ENCODE measurements around the gene TOP2B. TPM values are rescaled to one million over a fixed set of nuclear protein-coding genes. Genes with fewer than 3 reads are reported as not detected.

The TOP2B gene
- total RNA-seq, 1 experiment from 2014 or later: 181 TPM

- H3K4me2 ChIP-seq (ENCODE audit: insufficient read depth, insufficient read length, low read length): no peak overlapping the region
- H3K79me1 ChIP-seq (ENCODE audit: insufficient read depth, low read depth, low read length, poor library complexity, severe bottlenecking): no peaks in the 10 kb centered on the region
- no peaks in the 10 kb centered on the region; the same call in 1 of the 2 replicates for H3K4me1 ChIP-seq (ENCODE audit: insufficient read depth, low read length)
- no peak overlapping the region for H3K56ac ChIP-seq (ENCODE audit: insufficient read length, low read depth, low read length)
- no peak overlapping the region for H3K4ac ChIP-seq (ENCODE audit: low read depth, low read length)
- no peak overlapping the region for H3K23ac ChIP-seq (ENCODE audit: insufficient read length, low read depth, low read length)
- Mint-ChIP-seq H3K27ac (no peak overlapping the region), H3K36me3 (ENCODE audit: insufficient read depth in 1 of 3, low read depth in 3 of 3) (no peaks in the 10 kb centered on the region), H3K4me3 (no peak overlapping the region), H3K27me3 (ENCODE audit: low read depth) (no peaks in the 10 kb centered on the region), H3K9me3 (no peaks in the 10 kb centered on the region), H3K4me1 (no peaks in the 10 kb centered on the region)
- H2BK12ac ChIP-seq (ENCODE audit: insufficient read length, low read depth, low read length): no peak overlapping the region
- DNase-seq: no peak
- no peaks in the 10 kb centered on the region for H3K79me2 ChIP-seq (ENCODE audit: insufficient read depth, low read length)
- H2AK5ac ChIP-seq (ENCODE audit: insufficient read length, low read length): no peak overlapping the region
- H2BK20ac ChIP-seq (ENCODE audit: low read depth, low read length, poor library complexity, severe bottlenecking): no peak overlapping the region
- no peak overlapping the region for H3K14ac ChIP-seq (ENCODE audit: insufficient read depth, low read length)
- no CpG with 5 or more reads among the region's 1 CpG for WGBS (ENCODE audit: extremely low coverage, insufficient read length, low lambda C conversion rate)
- no peaks in the 10 kb centered on the region for H4K20me1 ChIP-seq (ENCODE audit: control insufficient read depth, insufficient read depth, insufficient read length)
- no peaks in the 10 kb centered on the region for H3K23me2 ChIP-seq (ENCODE audit: insufficient read length, low read depth, low read length, poor library complexity, severe bottlenecking)
- no peak overlapping the region for H4K91ac ChIP-seq (ENCODE audit: insufficient read length, low read depth, low read length)
- no peak overlapping the region for H3K27ac ChIP-seq (ENCODE audit: insufficient read length, low read depth, low read length)
- H2AFZ ChIP-seq (ENCODE audit: low read length): no peak overlapping the region
- no peak for TF ChIP-seq CTCF (conservative IDR thresholded peaks at IDR 0.05)
- no peaks in the 10 kb centered on the region for H3K9me3 ChIP-seq (ENCODE audit: control insufficient read depth, low read depth, low read length)
- no peak overlapping the region for H2BK15ac ChIP-seq (ENCODE audit: low read depth, low read length)
- no peak overlapping the region for H2BK120ac ChIP-seq (ENCODE audit: low read depth, low read length, poor library complexity, severe bottlenecking)
- H3K27me3 ChIP-seq (ENCODE audit: insufficient read depth, low read length): no peaks in the 10 kb centered on the region
- H3K9ac ChIP-seq (ENCODE audit: extremely low read depth, insufficient read length, low read length): no peak overlapping the region
- H4K5ac ChIP-seq (ENCODE audit: insufficient read length, low read depth, low read length): no peak overlapping the region
- no peak overlapping the region for H2BK5ac ChIP-seq (ENCODE audit: insufficient read length, low read length)
- no peak overlapping the region for H4K8ac ChIP-seq (replicated peaks; ENCODE audit: insufficient read length, low read depth, low read length)
- no peak overlapping the region for H3K18ac ChIP-seq (ENCODE audit: insufficient read length, low read depth, low read length)
- no peak overlapping the region for H3T11ph ChIP-seq (ENCODE audit: low read length)
These were observed 23.0 kb upstream of the TOP2B start for GRCh38 chr3:25687742-25688141.
